ENCODE data around the gene VPS18. TPM values are rescaled to one million over a fixed set of nuclear protein-coding genes. Genes with fewer than 3 reads are reported as not detected.

Gene VPS18
- total RNA-seq, 1 donor from 2014 or later, result 33.5 TPM

- no peak for TF ChIP-seq CTCF (IDR thresholded peaks at IDR 0.05; ENCODE audit: partially characterized antibody, unreplicated experiment)
- peak overlapping the region; percentile 92 for H3K27ac Mint-ChIP-seq (ENCODE audit: unreplicated experiment)
Measured at GRCh38 chr15:40926659-40927494, 32.6 kb downstream of the VPS18 start.

GRCh38 chr15:40927495-40927872 lies 33.2 kb downstream of the VPS18 start:
- peaks cover 32% of the 10 kb centered on the region for H3K27me3 Mint-ChIP-seq (ENCODE audit: unreplicated experiment)
- peak; percentile 80 for DNase-seq
- peaks cover 32% of the 10 kb centered on the region for H3K4me1 Mint-ChIP-seq (ENCODE audit: low read depth, unreplicated experiment)
- H3K36me3 Mint-ChIP-seq (ENCODE audit: unreplicated experiment), result no peaks in the 10 kb centered on the region
- TF ChIP-seq CTCF (IDR thresholded peaks at IDR 0.05; ENCODE audit: partially characterized antibody, unreplicated experiment), result no peak
- H3K27ac Mint-ChIP-seq (ENCODE audit: unreplicated experiment), result peak overlapping the region; percentile 92
- H3K9me3 Mint-ChIP-seq (ENCODE audit: unreplicated experiment), result peaks cover 31% of the 10 kb centered on the region
- peak overlapping the region; percentile 84 for H3K4me3 Mint-ChIP-seq (ENCODE audit: unreplicated experiment)

More at GRCh38 chr15:40926659-40927494, 32.6 kb downstream of the VPS18 start:
- H3K9me3 Mint-ChIP-seq (ENCODE audit: unreplicated experiment), result peaks cover 28% of the 10 kb centered on the region
- H3K4me1 Mint-ChIP-seq (ENCODE audit: low read depth, unreplicated experiment), result peaks cover 30% of the 10 kb centered on the region
- no peak for DNase-seq
- peaks cover 31% of the 10 kb centered on the region for H3K27me3 Mint-ChIP-seq (ENCODE audit: unreplicated experiment)
- no peaks in the 10 kb centered on the region for H3K36me3 Mint-ChIP-seq (ENCODE audit: unreplicated experiment)
- peak overlapping the region; percentile 84 for H3K4me3 Mint-ChIP-seq (ENCODE audit: unreplicated experiment)

GRCh38 chr15:40927873-40928806 lies 33.9 kb downstream of the VPS18 start:
- Mint-ChIP-seq H3K27me3 (ENCODE audit: unreplicated experiment) (peaks cover 29% of the 10 kb centered on the region), H3K4me3 (ENCODE audit: unreplicated experiment) (peak overlapping the region; percentile 91), H3K27ac (ENCODE audit: unreplicated experiment) (no peak overlapping the region), H3K9me3 (ENCODE audit: unreplicated experiment) (peaks cover 31% of the 10 kb centered on the region), H3K4me1 (ENCODE audit: low read depth, unreplicated experiment) (peaks cover 29% of the 10 kb centered on the region), H3K36me3 (ENCODE audit: unreplicated experiment) (no peaks in the 10 kb centered on the region)
- TF ChIP-seq CTCF (IDR thresholded peaks at IDR 0.05; ENCODE audit: partially characterized antibody, unreplicated experiment), result no peak
- peak; percentile 60 for DNase-seq

- peak; percentile 14 for TF ChIP-seq CTCF (IDR thresholded peaks at IDR 0.05; ENCODE audit: partially characterized antibody, unreplicated experiment)
- H3K4me1 Mint-ChIP-seq (ENCODE audit: low read depth, unreplicated experiment), result peaks cover 30% of the 10 kb centered on the region
- peaks cover 28% of the 10 kb centered on the region for H3K27me3 Mint-ChIP-seq (ENCODE audit: unreplicated experiment)
- peaks cover 33% of the 10 kb centered on the region for H3K9me3 Mint-ChIP-seq (ENCODE audit: unreplicated experiment)
- peak within 1 kb of the TSS; percentile 84 for H3K27ac Mint-ChIP-seq (ENCODE audit: unreplicated experiment)
- no peaks in the 10 kb centered on the region for H3K36me3 Mint-ChIP-seq (ENCODE audit: unreplicated experiment)
- H3K4me3 Mint-ChIP-seq (ENCODE audit: unreplicated experiment), result peak within 1 kb of the TSS; percentile 96
- peak; percentile 83 for DNase-seq
Measured at GRCh38 chr15:40928821-40929659, 34.8 kb downstream of the VPS18 start, which contains the start of gene DLL4. Gene DLL4, plus strand, starts transcription at chr15:40929340. Its CDS starts 329 bp downstream, at chr15:40929669.
